HCT116 (cell line): Measurements from ENCODE around the gene UMODL1. TPM values are rescaled to one million over a fixed set of nuclear protein-coding genes. Genes with fewer than 3 reads are reported as not detected.

Source experiments
- ATAC-seq: fragments of 200-7000 bp; cut with Tn5 transposase; 2 replicates; pipeline ENCODE4 v1.9.1; 2020; ENCODE audit warnings: mild to moderate bottlenecking, moderate library complexity
- BruUV-seq: library from RNA; stranded (reverse); fragments of 400-500 nt; replicated peaks from 2 replicates; lab custom pipeline; 2021; lab: Mats Ljungman, UMichigan
- CTCF ChIA-PET: fragments of 300-600 bp; sonication (Branson Sonifier 250); formaldehyde crosslinking; loops from one replicate; lab custom pipeline; 2021; ENCODE audit warnings: antibody characterized with exemption; lab: Charles Lee
- POLR2A ChIA-PET: fragments of 300-600, 350-600 bp; sonication (Branson Sonifier 250); formaldehyde crosslinking; loops from one replicate; lab custom pipeline; 2021; ENCODE audit warnings: antibody characterized with exemption; lab: Charles Lee
- RAD21 ChIA-PET, 2 experiments: fragments of 300-600 bp; sonication (Branson Sonifier 250); formaldehyde crosslinking; loops; one replicate each; lab custom pipeline; 2023; ENCODE audit warnings: low total read pairs in 2 of 2; ENCODE audit not compliant: uncharacterized antibody in 2 of 2, unreplicated experiment in 2 of 2, low non-redundant PET in 1 of 2; lab: Charles Lee
- DNase-seq: peaks from one replicate; pipeline ENCODE4 v3.0.0-alpha.2; 2010; ENCODE audit warnings: low read depth, low spot score
- H2AFZ ChIP-seq: fragments of 200-600 bp; shearing (Covaris generic), sonication (generic); 2 replicates; pipeline ENCODE4 v1.6.1; 2017; ENCODE audit warnings: low read depth, mixed run types, mixed read lengths, antibody characterized with exemption, low read length; ENCODE audit not compliant: poor library complexity, severe bottlenecking
- H3K27ac ChIP-seq: 2 replicates; pipeline ENCODE4 v1.5.1; 2012; ENCODE audit warnings: low read depth, low read length
- H3K27me3 ChIP-seq: fragments of 200-600 bp; sonication (generic); 2 replicates; pipeline ENCODE4 v1.6.1; 2016; ENCODE audit warnings: mixed run types, low read length, mixed read lengths; ENCODE audit not compliant: insufficient read depth
- H3K36me3 ChIP-seq, 2 experiments: fragments of 200-500 bp in 1 of 2; fragments of 200-600 bp in 1 of 2; sonication (Bioruptor generic) in 1 of 2; sonication (generic) in 1 of 2; 2 replicates each; pipeline versions ENCODE4 v1.5.1 to v1.6.1; 2014 to 2016; ENCODE audit warnings: low read length in 2 of 2, inconsistent platforms in 1 of 2, mixed read lengths in 1 of 2, mixed run types in 1 of 2; ENCODE audit not compliant: insufficient read depth in 2 of 2, control insufficient read depth in 1 of 2
- H3K4me1 ChIP-seq, 2 experiments: fragments of 200-600 bp in 1 of 2; sonication (generic) in 1 of 2; 2 replicates each; pipeline versions ENCODE4 v1.5.1 to v1.6.1; 2012 to 2017; ENCODE audit warnings: low read length in 2 of 2, inconsistent platforms in 1 of 2, mild to moderate bottlenecking in 1 of 2, mixed read lengths in 1 of 2, mixed run types in 1 of 2, moderate library complexity in 1 of 2; ENCODE audit not compliant: insufficient read depth in 2 of 2, control insufficient read depth in 1 of 2
- H3K4me2 ChIP-seq: fragments of 200-600 bp; sonication (generic); 2 replicates; pipeline ENCODE4 v1.6.1; 2017; ENCODE audit warnings: mixed run types, low read length, mixed read lengths
- H3K4me3 ChIP-seq, 2 experiments: fragments of 200-600 bp in 1 of 2; sonication (generic) in 1 of 2; replicated peaks in 1 of 2; 2 replicates each; pipeline ENCODE4 v1.5.1; 2011 to 2016; ENCODE audit warnings: low read length in 2 of 2, control low read depth in 1 of 2, low read depth in 1 of 2, mild to moderate bottlenecking in 1 of 2, mixed read lengths in 1 of 2, mixed run types in 1 of 2
- H3K79me2 ChIP-seq: fragments of 200-600 bp; sonication (generic); 2 replicates; pipeline ENCODE4 v1.6.1; 2017; ENCODE audit warnings: mild to moderate bottlenecking, mixed run types, low read length, moderate library complexity, mixed read lengths; ENCODE audit not compliant: insufficient read depth
- H3K9ac ChIP-seq: fragments of 200-600 bp; sonication (generic); 2 replicates; pipeline ENCODE4 v1.6.1; 2016; ENCODE audit warnings: low read length, mixed read lengths
- H3K9me2 ChIP-seq: fragments of 200-600 bp; sonication (generic), shearing (Covaris generic); 2 replicates; pipeline ENCODE4 v1.6.1; 2017; ENCODE audit warnings: mixed run types, mild to moderate bottlenecking, moderate library complexity; ENCODE audit not compliant: insufficient read depth
- H3K9me3 ChIP-seq, 2 experiments: fragments of 200-500 bp in 1 of 2; fragments of 200-600 bp in 1 of 2; sonication (Bioruptor generic) in 1 of 2; sonication (generic) in 1 of 2; 2 replicates each; pipeline ENCODE4 v1.6.1; 2014 to 2017; ENCODE audit warnings: low read length in 2 of 2, mixed read lengths in 2 of 2, inconsistent platforms in 1 of 2, low read depth in 1 of 2, mild to moderate bottlenecking in 1 of 2, mixed run types in 1 of 2, moderate library complexity in 1 of 2; ENCODE audit not compliant: control insufficient read depth in 1 of 2, insufficient read depth in 1 of 2
- H4K20me1 ChIP-seq: fragments of 200-600 bp; sonication (generic), shearing (Covaris generic); 2 replicates; pipeline ENCODE4 v1.6.1; 2017; ENCODE audit warnings: mixed run types, mild to moderate bottlenecking, moderate library complexity; ENCODE audit not compliant: insufficient read depth
- ATF3 ChIP-seq: IDR thresholded peaks from 2 replicates; pipeline ENCODE4 v1.6.1; 2012
- CBX3 ChIP-seq: IDR thresholded peaks from 2 replicates; pipeline ENCODE4 v1.6.1; 2012; ENCODE audit warnings: low read depth
- CEBPB ChIP-seq: IDR thresholded peaks from 2 replicates; pipeline ENCODE4 v1.6.1; 2012; ENCODE audit warnings: low read depth
- EGR1 ChIP-seq: IDR thresholded peaks from 2 replicates; pipeline ENCODE4 v1.6.1; 2012; ENCODE audit warnings: low read depth
- ELF1 ChIP-seq: IDR thresholded peaks from 2 replicates; pipeline ENCODE4 v1.6.1; 2012; ENCODE audit warnings: low read depth, borderline replicate concordance
- EZH2phosphoT487 ChIP-seq: fragments of 200-600 bp; IDR thresholded peaks from 2 replicates; pipeline ENCODE4 v1.6.1; 2018; ENCODE audit warnings: antibody characterized with exemption, borderline replicate concordance
- FOSL1 ChIP-seq: IDR thresholded peaks from 2 replicates; pipeline ENCODE4 v1.6.1; 2012; ENCODE audit warnings: low read depth
- JUND ChIP-seq: IDR thresholded peaks from 2 replicates; pipeline ENCODE4 v1.6.1; 2012
- MAX ChIP-seq: IDR thresholded peaks from 2 replicates; pipeline ENCODE4 v1.6.1; 2012
- POLR2A ChIP-seq: IDR thresholded peaks from 2 replicates; pipeline ENCODE4 v1.7.0; 2011; ENCODE audit warnings: borderline replicate concordance; ENCODE audit not compliant: insufficient read depth, insufficient read length; ENCODE audit errors: extremely low read depth
- POLR2AphosphoS5 ChIP-seq: IDR thresholded peaks from 2 replicates; pipeline ENCODE4 v1.6.1; 2011; ENCODE audit warnings: mild to moderate bottlenecking, low read depth, low read length, moderate library complexity
- SIN3A ChIP-seq: IDR thresholded peaks from 2 replicates; pipeline ENCODE4 v1.6.1; 2012; ENCODE audit warnings: low read depth
- SP1 ChIP-seq: IDR thresholded peaks from 2 replicates; pipeline ENCODE4 v1.6.1; 2012; ENCODE audit warnings: low read depth
- SRF ChIP-seq: IDR thresholded peaks from 2 replicates; pipeline ENCODE4 v1.6.1; 2012; ENCODE audit warnings: low read depth
- TCF7L2 ChIP-seq: IDR thresholded peaks from 2 replicates; pipeline ENCODE4 v1.7.0; 2011; ENCODE audit warnings: borderline replicate concordance, inconsistent platforms; ENCODE audit not compliant: insufficient read depth, insufficient read length; ENCODE audit errors: extremely low read depth
- YY1 ChIP-seq: IDR thresholded peaks from 2 replicates; pipeline ENCODE4 v1.6.1; 2011; ENCODE audit warnings: low read length, low read depth, moderate library complexity, mild to moderate bottlenecking; ENCODE audit not compliant: insufficient replicate concordance; ENCODE audit errors: extremely low read depth
- ZNF274 ChIP-seq: fragments of 200-500 bp; sonication (Bioruptor generic); IDR thresholded peaks from 2 replicates; pipeline ENCODE4 v1.6.1; 2014; ENCODE audit warnings: mild to moderate bottlenecking, low read depth, low read length, inconsistent platforms
- intact Hi-C: fragments of 100-400 bp; cut with micrococcal nuclease; formaldehyde crosslinking; loops from 2 replicates; pipeline ENCODE4 v1.10.0; 2022
- total RNA-seq: library from RNA; stranded (reverse); gene quantifications from one replicate; pipeline ENCODE4 v1.2.1, GENCODE V29; 2021; ENCODE audit not compliant: unreplicated experiment
- TF ChIP-seq, protein P1 (sequence below), 3 experiments: fragments of 200-600 bp in 1 of 3; sonication (generic) in 1 of 3; IDR thresholded peaks in 2 of 3; conservative IDR thresholded peaks in 1 of 3; 2 replicates each; pipeline ENCODE4 v1.5.1; 2012 to 2017; ENCODE audit warnings: low read depth in 2 of 3, low read length in 2 of 3, antibody characterized with exemption in 1 of 3, borderline replicate concordance in 1 of 3, control low read depth in 1 of 3, mild to moderate bottlenecking in 1 of 3, mixed read lengths in 1 of 3, mixed run types in 1 of 3, moderate library complexity in 1 of 3; ENCODE audit not compliant: insufficient read depth in 1 of 3
- TF ChIP-seq, protein P2 (sequence below): IDR thresholded peaks from 2 replicates; pipeline ENCODE4 v1.6.1; 2012; ENCODE audit warnings: low read depth

UMODL1 gene
- total RNA-seq, 1 experiment from 2014 or later, result not detected

DNA sequence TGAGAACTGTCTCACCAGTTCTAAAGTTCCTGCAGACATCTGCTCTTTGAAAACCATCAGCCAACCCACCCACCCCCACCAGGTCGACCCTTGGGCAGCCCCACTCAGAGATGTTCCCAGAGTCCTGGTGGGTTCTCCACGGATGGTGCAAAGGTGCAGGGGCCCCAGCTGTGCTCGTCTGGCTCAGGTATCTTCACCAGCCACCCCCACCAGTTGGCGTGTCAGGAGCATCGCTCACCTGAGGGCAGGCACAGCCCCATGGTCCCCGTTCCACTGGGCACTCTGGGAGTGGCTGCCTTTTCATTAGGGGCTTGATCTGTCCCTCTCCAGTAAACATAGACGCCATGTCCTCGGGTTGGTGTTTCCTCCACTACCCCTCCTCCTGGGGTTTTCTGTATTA lies 70.5 kb downstream of the UMODL1 start:
- no peaks in the 10 kb centered on the region for H4K20me1 ChIP-seq
- intact Hi-C loops, result no loop called here
- RAD21 ChIA-PET, result no interaction called here

More for the DNA sequence above, 70.5 kb downstream of the UMODL1 start:
- CTCF ChIA-PET, result no interaction called here
- H3K4me3 ChIP-seq, result no peak overlapping the region
- no peaks in the 10 kb centered on the region for H3K27me3 ChIP-seq
- H3K9ac ChIP-seq, result no peak overlapping the region
- no peak overlapping the region for H3K4me2 ChIP-seq
- 0 out of 4 replicates have a peak, but pooled peaks cover 2 to 3% of the 10 kb centered on the region in 2 experiments for H3K4me1 ChIP-seq
- DNase-seq (no peak), ATAC-seq (no peak)
- no peaks in the 10 kb centered on the region for H3K9me2 ChIP-seq
- no peak overlapping the region for H3K27ac ChIP-seq
- no TSS peak for BruUV-seq
- no peaks in the 10 kb centered on the region for H3K9me3 ChIP-seq
- no peaks in the 10 kb centered on the region for H3K79me2 ChIP-seq
- H2AFZ ChIP-seq, result no peak overlapping the region
- H3K36me3 ChIP-seq, result no peaks in the 10 kb centered on the region
- POLR2A ChIA-PET, result no interaction called here
- TF ChIP-seq YY1 (no peak), TCF7L2 (no peak), SIN3A (no peak), SRF (no peak), EGR1 (no peak), JUND (no peak), MAX (no peak), SP1 (no peak), CBX3 (no peak), POLR2A (no peak), EZH2phosphoT487 (no peak), ATF3 (no peak), POLR2AphosphoS5 (no peak), CEBPB (no peak), FOSL1 (no peak), ELF1 (no peak), ZNF274 (no peak)
- TF ChIP-seq, protein P1, sequence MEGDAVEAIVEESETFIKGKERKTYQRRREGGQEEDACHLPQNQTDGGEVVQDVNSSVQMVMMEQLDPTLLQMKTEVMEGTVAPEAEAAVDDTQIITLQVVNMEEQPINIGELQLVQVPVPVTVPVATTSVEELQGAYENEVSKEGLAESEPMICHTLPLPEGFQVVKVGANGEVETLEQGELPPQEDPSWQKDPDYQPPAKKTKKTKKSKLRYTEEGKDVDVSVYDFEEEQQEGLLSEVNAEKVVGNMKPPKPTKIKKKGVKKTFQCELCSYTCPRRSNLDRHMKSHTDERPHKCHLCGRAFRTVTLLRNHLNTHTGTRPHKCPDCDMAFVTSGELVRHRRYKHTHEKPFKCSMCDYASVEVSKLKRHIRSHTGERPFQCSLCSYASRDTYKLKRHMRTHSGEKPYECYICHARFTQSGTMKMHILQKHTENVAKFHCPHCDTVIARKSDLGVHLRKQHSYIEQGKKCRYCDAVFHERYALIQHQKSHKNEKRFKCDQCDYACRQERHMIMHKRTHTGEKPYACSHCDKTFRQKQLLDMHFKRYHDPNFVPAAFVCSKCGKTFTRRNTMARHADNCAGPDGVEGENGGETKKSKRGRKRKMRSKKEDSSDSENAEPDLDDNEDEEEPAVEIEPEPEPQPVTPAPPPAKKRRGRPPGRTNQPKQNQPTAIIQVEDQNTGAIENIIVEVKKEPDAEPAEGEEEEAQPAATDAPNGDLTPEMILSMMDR (IDR thresholded peaks at IDR 0.05 in 2 of 3, conservative IDR thresholded peaks at IDR 0.05 in 1 of 3; ENCODE audit: borderline replicate concordance in 1 of 3, insufficient read depth in 1 of 3, low read depth in 2 of 3, low read length in 2 of 3), result no peak
- TF ChIP-seq, protein P2, sequence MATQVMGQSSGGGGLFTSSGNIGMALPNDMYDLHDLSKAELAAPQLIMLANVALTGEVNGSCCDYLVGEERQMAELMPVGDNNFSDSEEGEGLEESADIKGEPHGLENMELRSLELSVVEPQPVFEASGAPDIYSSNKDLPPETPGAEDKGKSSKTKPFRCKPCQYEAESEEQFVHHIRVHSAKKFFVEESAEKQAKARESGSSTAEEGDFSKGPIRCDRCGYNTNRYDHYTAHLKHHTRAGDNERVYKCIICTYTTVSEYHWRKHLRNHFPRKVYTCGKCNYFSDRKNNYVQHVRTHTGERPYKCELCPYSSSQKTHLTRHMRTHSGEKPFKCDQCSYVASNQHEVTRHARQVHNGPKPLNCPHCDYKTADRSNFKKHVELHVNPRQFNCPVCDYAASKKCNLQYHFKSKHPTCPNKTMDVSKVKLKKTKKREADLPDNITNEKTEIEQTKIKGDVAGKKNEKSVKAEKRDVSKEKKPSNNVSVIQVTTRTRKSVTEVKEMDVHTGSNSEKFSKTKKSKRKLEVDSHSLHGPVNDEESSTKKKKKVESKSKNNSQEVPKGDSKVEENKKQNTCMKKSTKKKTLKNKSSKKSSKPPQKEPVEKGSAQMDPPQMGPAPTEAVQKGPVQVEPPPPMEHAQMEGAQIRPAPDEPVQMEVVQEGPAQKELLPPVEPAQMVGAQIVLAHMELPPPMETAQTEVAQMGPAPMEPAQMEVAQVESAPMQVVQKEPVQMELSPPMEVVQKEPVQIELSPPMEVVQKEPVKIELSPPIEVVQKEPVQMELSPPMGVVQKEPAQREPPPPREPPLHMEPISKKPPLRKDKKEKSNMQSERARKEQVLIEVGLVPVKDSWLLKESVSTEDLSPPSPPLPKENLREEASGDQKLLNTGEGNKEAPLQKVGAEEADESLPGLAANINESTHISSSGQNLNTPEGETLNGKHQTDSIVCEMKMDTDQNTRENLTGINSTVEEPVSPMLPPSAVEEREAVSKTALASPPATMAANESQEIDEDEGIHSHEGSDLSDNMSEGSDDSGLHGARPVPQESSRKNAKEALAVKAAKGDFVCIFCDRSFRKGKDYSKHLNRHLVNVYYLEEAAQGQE, result no peak
